Astrocyte (in vitro differentiated cells and primary cell): ENCODE measurements around the gene MID2. TPM values are rescaled to one million over a fixed set of nuclear protein-coding genes. Genes with fewer than 3 reads are reported as not detected.

ENCODE experiments used
- DNase-seq: peaks from one replicate; pipeline ENCODE4 v3.0.0-alpha.2; 2010; ENCODE audit warnings: low read depth
- FAIRE-seq: peaks from 2 replicates; lab custom pipeline; 2011; peaks lifted over from hg19 to GRCh38; lab: Jason Lieb, UNC
- H2AFZ ChIP-seq: 2 replicates; pipeline ENCODE4 v1.6.0; 2012; ENCODE audit warnings: low read depth, low read length, inconsistent platforms
- H3K27ac ChIP-seq: 2 replicates; pipeline ENCODE4 v1.5.1; 2011; ENCODE audit warnings: low read depth, low read length, inconsistent platforms
- H3K27me3 ChIP-seq: 2 replicates; pipeline ENCODE4 v1.6.0; 2011; ENCODE audit warnings: low read length, inconsistent platforms; ENCODE audit not compliant: insufficient read depth
- H3K36me3 ChIP-seq: 2 replicates; pipeline ENCODE4 v1.5.1; 2011; ENCODE audit warnings: low read length, inconsistent platforms; ENCODE audit not compliant: insufficient read depth
- H3K4me1 ChIP-seq: 2 replicates; pipeline ENCODE4 v1.5.1; 2011; ENCODE audit warnings: low read length, inconsistent platforms; ENCODE audit not compliant: insufficient read depth
- H3K4me2 ChIP-seq: 2 replicates; pipeline ENCODE4 v1.6.0; 2012; ENCODE audit warnings: low read length, inconsistent platforms
- H3K4me3 ChIP-seq: 2 replicates; pipeline ENCODE4 v1.5.1; 2011; ENCODE audit warnings: low read depth, mild to moderate bottlenecking, low read length, inconsistent platforms; ENCODE audit not compliant: insufficient read depth
- H3K79me2 ChIP-seq: 2 replicates; pipeline ENCODE4 v1.6.0; 2012; ENCODE audit warnings: mild to moderate bottlenecking, low read length, inconsistent platforms; ENCODE audit not compliant: insufficient read depth
- H3K9ac ChIP-seq: 2 replicates; pipeline ENCODE4 v1.6.0; 2012; ENCODE audit warnings: mild to moderate bottlenecking, low read length, inconsistent platforms
- H3K9me3 ChIP-seq: 2 replicates; pipeline ENCODE4 v1.5.1; 2012; ENCODE audit warnings: low read depth, mild to moderate bottlenecking, low read length, inconsistent platforms; ENCODE audit not compliant: insufficient read depth
- H4K20me1 ChIP-seq: 2 replicates; pipeline ENCODE4 v1.6.0; 2012; ENCODE audit warnings: low read length, inconsistent platforms; ENCODE audit not compliant: insufficient read depth
- H3K27ac Mint-ChIP-seq: one replicate; pipeline ENCODE4 v1.8.0; 2021; ENCODE audit warnings: mild to moderate bottlenecking, mixed read lengths; ENCODE audit not compliant: unreplicated experiment
- H3K27me3 Mint-ChIP-seq: one replicate; pipeline ENCODE4 v1.8.0; 2021; ENCODE audit warnings: low read depth, mixed read lengths; ENCODE audit not compliant: unreplicated experiment
- H3K36me3 Mint-ChIP-seq: one replicate; pipeline ENCODE4 v1.8.0; 2021; ENCODE audit warnings: low read depth, mixed read lengths; ENCODE audit not compliant: unreplicated experiment
- H3K4me1 Mint-ChIP-seq: one replicate; pipeline ENCODE4 v1.8.0; 2021; ENCODE audit warnings: low read depth, mixed read lengths; ENCODE audit not compliant: unreplicated experiment
- H3K4me3 Mint-ChIP-seq: one replicate; pipeline ENCODE4 v1.8.0; 2021; ENCODE audit warnings: mild to moderate bottlenecking, moderate library complexity, mixed read lengths; ENCODE audit not compliant: unreplicated experiment
- H3K9me3 Mint-ChIP-seq: one replicate; pipeline ENCODE4 v1.8.0; 2021; ENCODE audit warnings: mild to moderate bottlenecking, mixed read lengths; ENCODE audit not compliant: unreplicated experiment
- CTCF ChIP-seq: IDR thresholded peaks from 2 replicates; pipeline ENCODE4 v1.5.1; 2011; ENCODE audit warnings: low read depth, mild to moderate bottlenecking, inconsistent platforms, low read length, moderate library complexity; ENCODE audit not compliant: insufficient read depth
- EZH2 ChIP-seq: IDR thresholded peaks from 2 replicates; pipeline ENCODE4 v1.6.1; 2012; ENCODE audit warnings: mild to moderate bottlenecking, low read length, inconsistent platforms; ENCODE audit not compliant: insufficient read depth
- total RNA-seq: library from RNA; stranded (reverse); gene quantifications from 2 replicates; pipeline ENCODE4 v1.2.1, GENCODE V29; 2021

MID2 gene
- total RNA-seq, 1 donor from 2014 or later = 11.1 TPM

- H3K4me1 Mint-ChIP-seq = no peaks in the 10 kb centered on the region
- Histone ChIP-seq H4K20me1 (no peaks in the 10 kb centered on the region), H3K9ac (no peak overlapping the region), H2AFZ (no peak overlapping the region), H3K9me3 (no peaks in the 10 kb centered on the region), H3K27me3 (no peaks in the 10 kb centered on the region), H3K4me1 (no peaks in the 10 kb centered on the region), H3K4me3 (no peak overlapping the region), H3K36me3 (no peaks in the 10 kb centered on the region), H3K79me2 (no peaks in the 10 kb centered on the region), H3K27ac (no peak overlapping the region), H3K4me2 (no peak overlapping the region)
- no peaks in the 10 kb centered on the region for H3K27me3 Mint-ChIP-seq
- no peak overlapping the region for H3K27ac Mint-ChIP-seq
- no peak for DNase-seq
- H3K9me3 Mint-ChIP-seq = no peaks in the 10 kb centered on the region
- peaks cover 3% of the 10 kb centered on the region for H3K36me3 Mint-ChIP-seq
- no peak for TF ChIP-seq EZH2
- TF ChIP-seq CTCF = no peak
- peak; percentile 89 for FAIRE-seq
- H3K4me3 Mint-ChIP-seq = no peak overlapping the region
Observed at GRCh38 chrX:107905366-107905765, 79.7 kb downstream of the MID2 start.

GRCh38 chrX:107924136-107924746 lies 98.6 kb downstream of the MID2 start:
- TF ChIP-seq CTCF = no peak
- no peak for TF ChIP-seq EZH2
- peak; percentile 56 for FAIRE-seq

GRCh38 chrX:107934262-107934661 lies 108.6 kb downstream of the MID2 start:
- no peaks in the 10 kb centered on the region for H3K9me3 Mint-ChIP-seq
- no peak overlapping the region for H3K27ac ChIP-seq
- H3K36me3 ChIP-seq = no peaks in the 10 kb centered on the region
- FAIRE-seq (no peak), DNase-seq (no peak)
- no peak overlapping the region for H3K4me3 ChIP-seq
- H3K27ac Mint-ChIP-seq = no peak overlapping the region
- TF ChIP-seq EZH2 (no peak), CTCF (no peak)
- no peaks in the 10 kb centered on the region for H3K27me3 ChIP-seq
- H4K20me1 ChIP-seq = no peaks in the 10 kb centered on the region
- no peak overlapping the region for H3K4me3 Mint-ChIP-seq
- no peaks in the 10 kb centered on the region for H3K4me1 Mint-ChIP-seq
- no peaks in the 10 kb centered on the region for H3K4me1 ChIP-seq
- peaks cover 4% of the 10 kb centered on the region for H3K36me3 Mint-ChIP-seq
- H2AFZ ChIP-seq = no peak overlapping the region
- no peaks in the 10 kb centered on the region for H3K27me3 Mint-ChIP-seq
- H3K79me2 ChIP-seq = no peaks in the 10 kb centered on the region
- no peak overlapping the region for H3K4me2 ChIP-seq
- no peak overlapping the region for H3K9ac ChIP-seq
- no peaks in the 10 kb centered on the region for H3K9me3 ChIP-seq

More at GRCh38 chrX:107924136-107924746, 98.6 kb downstream of the MID2 start:
- no peak overlapping the region for H3K27ac ChIP-seq
- DNase-seq = no peak
- H3K27ac Mint-ChIP-seq = no peak overlapping the region
- H3K27me3 ChIP-seq = no peaks in the 10 kb centered on the region
- no peak overlapping the region for H3K4me3 ChIP-seq
- H3K27me3 Mint-ChIP-seq = no peaks in the 10 kb centered on the region
- H3K36me3 ChIP-seq = no peaks in the 10 kb centered on the region
- no peak overlapping the region for H2AFZ ChIP-seq
- no peaks in the 10 kb centered on the region for H3K9me3 Mint-ChIP-seq
- no peak overlapping the region for H3K4me2 ChIP-seq
- peaks cover 5% of the 10 kb centered on the region for H3K36me3 Mint-ChIP-seq
- H4K20me1 ChIP-seq = no peaks in the 10 kb centered on the region
- H3K9me3 ChIP-seq = no peaks in the 10 kb centered on the region
- no peaks in the 10 kb centered on the region for H3K4me1 ChIP-seq
- no peaks in the 10 kb centered on the region for H3K79me2 ChIP-seq
- H3K4me1 Mint-ChIP-seq = peaks cover 2% of the 10 kb centered on the region
- no peak overlapping the region for H3K9ac ChIP-seq
- no peak overlapping the region for H3K4me3 Mint-ChIP-seq
